ENCODE measurements around the gene C2CD4D. TPM values are rescaled to one million over a fixed set of nuclear protein-coding genes. Genes with fewer than 3 reads are reported as not detected.

Gene C2CD4D
- polyA plus RNA-seq, 1 donor from 2014 or later, result 0.20 TPM

- peaks cover 3% of the 10 kb centered on the region for H3K36me3 Mint-ChIP-seq
- no peaks in the 10 kb centered on the region for H3K9me3 Mint-ChIP-seq
- peaks cover 13% of the 10 kb centered on the region for H3K27me3 Mint-ChIP-seq
- H3K4me1 Mint-ChIP-seq, result peaks cover 0 to 3% (median 2%) of the 10 kb centered on the region in 3 donors
- H3K4me3 Mint-ChIP-seq, result no peak overlapping the region
- H3K27ac Mint-ChIP-seq, result no peak overlapping the region
Measured at GRCh38 chr1:151819227-151819835, 20.3 kb downstream of the C2CD4D start.

GRCh38 chr1:151817353-151817730, 22.3 kb downstream of the C2CD4D start:
- Mint-ChIP-seq H3K36me3 (peaks cover 3% of the 10 kb centered on the region), H3K9me3 (no peaks in the 10 kb centered on the region), H3K27me3 (peaks cover 13% of the 10 kb centered on the region), H3K4me3 (no peak overlapping the region), H3K4me1 (peaks cover 0 to 3% (median 2%) of the 10 kb centered on the region in 3 donors), H3K27ac (no peak overlapping the region)

- H3K36me3 Mint-ChIP-seq, result peaks cover 3% of the 10 kb centered on the region
- peaks cover 13% of the 10 kb centered on the region for H3K27me3 Mint-ChIP-seq
- no peak overlapping the region for H3K4me3 Mint-ChIP-seq
- H3K9me3 Mint-ChIP-seq, result no peaks in the 10 kb centered on the region
- H3K27ac Mint-ChIP-seq, result no peak overlapping the region
- H3K4me1 Mint-ChIP-seq, result peaks cover 0 to 3% (median 2%) of the 10 kb centered on the region in 3 donors
Measured at GRCh38 chr1:151816548-151817352, 22.9 kb downstream of the C2CD4D start.

GRCh38 chr1:151815716-151816327, 23.8 kb downstream of the C2CD4D start:
- no peak overlapping the region for H3K4me3 Mint-ChIP-seq
- peaks cover 13% of the 10 kb centered on the region for H3K27me3 Mint-ChIP-seq
- peaks cover 0 to 3% (median 2%) of the 10 kb centered on the region in 3 donors for H3K4me1 Mint-ChIP-seq
- no peak overlapping the region for H3K27ac Mint-ChIP-seq
- H3K36me3 Mint-ChIP-seq, result peaks cover 3% of the 10 kb centered on the region
- H3K9me3 Mint-ChIP-seq, result no peaks in the 10 kb centered on the region

GRCh38 chr1:151814971-151815545, 24.6 kb downstream of the C2CD4D start:
- Mint-ChIP-seq H3K4me3 (no peak overlapping the region), H3K4me1 (peaks cover 0 to 3% (median 2%) of the 10 kb centered on the region in 3 donors), H3K9me3 (no peaks in the 10 kb centered on the region), H3K27ac (no peak overlapping the region), H3K27me3 (peaks cover 13% of the 10 kb centered on the region), H3K36me3 (peaks cover 3% of the 10 kb centered on the region)

- H3K9me3 Mint-ChIP-seq, result no peaks in the 10 kb centered on the region
- H3K36me3 Mint-ChIP-seq, result no peaks in the 10 kb centered on the region
- no peak overlapping the region for H3K4me3 Mint-ChIP-seq
- no peak overlapping the region for H3K27ac Mint-ChIP-seq
- H3K4me1 Mint-ChIP-seq, result peaks cover 0 to 3% (median 2%) of the 10 kb centered on the region in 3 donors
- peaks cover 13% of the 10 kb centered on the region for H3K27me3 Mint-ChIP-seq
Measured at GRCh38 chr1:151814426-151814825, 25.2 kb downstream of the C2CD4D start.

GRCh38 chr1:151813271-151813977, 26.2 kb downstream of the C2CD4D start:
- Mint-ChIP-seq H3K27ac (no peak overlapping the region), H3K9me3 (no peaks in the 10 kb centered on the region), H3K4me3 (no peak overlapping the region), H3K27me3 (peaks cover 7% of the 10 kb centered on the region), H3K36me3 (no peaks in the 10 kb centered on the region), H3K4me1 (peaks cover 0 to 3% (median 2%) of the 10 kb centered on the region in 3 donors)

GRCh38 chr1:151811181-151811580, 28.4 kb downstream of the C2CD4D start:
- Mint-ChIP-seq H3K36me3 (no peaks in the 10 kb centered on the region), H3K4me3 (peak overlapping the region in 1 of 4 donors; percentile 5), H3K9me3 (no peaks in the 10 kb centered on the region), H3K4me1 (peaks cover 0 to 9% (median 5%) of the 10 kb centered on the region in 3 donors), H3K27me3 (peaks cover 1% of the 10 kb centered on the region), H3K27ac (no peak overlapping the region)

GRCh38 chr1:151809985-151810556, 29.5 kb downstream of the C2CD4D start:
- Mint-ChIP-seq H3K27me3 (no peaks in the 10 kb centered on the region), H3K9me3 (no peaks in the 10 kb centered on the region), H3K36me3 (no peaks in the 10 kb centered on the region), H3K27ac (no peak overlapping the region), H3K4me3 (no peak overlapping the region), H3K4me1 (peaks cover 0 to 8% (median 4%) of the 10 kb centered on the region in 3 donors)

- Mint-ChIP-seq H3K36me3 (no peaks in the 10 kb centered on the region), H3K4me3 (no peak overlapping the region), H3K27ac (no peak overlapping the region), H3K4me1 (peaks cover 0 to 9% (median 8%) of the 10 kb centered on the region in 3 donors), H3K27me3 (no peaks in the 10 kb centered on the region), H3K9me3 (no peaks in the 10 kb centered on the region)
Measured at GRCh38 chr1:151809290-151809984, 30.2 kb downstream of the C2CD4D start.

- no peak overlapping the region for H3K4me3 Mint-ChIP-seq
- peaks cover 10 to 14% (median 14%) of the 10 kb centered on the region in 3 donors for H3K4me1 Mint-ChIP-seq
- H3K27ac Mint-ChIP-seq, result no peak overlapping the region
Measured at GRCh38 chr1:151807766-151808165, 31.9 kb downstream of the C2CD4D start.

GRCh38 chr1:151807131-151807530, 32.5 kb downstream of the C2CD4D start:
- Mint-ChIP-seq H3K4me3 (no peak overlapping the region), H3K27ac (no peak overlapping the region), H3K36me3 (no peaks in the 10 kb centered on the region), H3K9me3 (no peaks in the 10 kb centered on the region), H3K27me3 (peaks cover 4% of the 10 kb centered on the region), H3K4me1 (peaks cover 10 to 14% (median 14%) of the 10 kb centered on the region in 3 donors)

More at GRCh38 chr1:151807766-151808165, 31.9 kb downstream of the C2CD4D start:
- Mint-ChIP-seq H3K36me3 (no peaks in the 10 kb centered on the region), H3K9me3 (no peaks in the 10 kb centered on the region), H3K27me3 (peaks cover 4% of the 10 kb centered on the region)

GRCh38 chr1:151806170-151806569, 33.5 kb downstream of the C2CD4D start:
- Mint-ChIP-seq H3K27ac (no peak overlapping the region), H3K27me3 (peaks cover 4% of the 10 kb centered on the region), H3K4me1 (peaks cover 10 to 14% (median 14%) of the 10 kb centered on the region in 3 donors), H3K36me3 (no peaks in the 10 kb centered on the region), H3K9me3 (no peaks in the 10 kb centered on the region), H3K4me3 (no peak overlapping the region)
